Spinal cord (tissue), 10 donors: ENCODE data around the gene EEIG2. TPM values are rescaled to one million over a fixed set of nuclear protein-coding genes. Genes with fewer than 3 reads are reported as not detected.

Experiments
- DNase-seq, 6 donors: peaks; one replicate each; pipeline versions ENCODE4 v3.0.0 to v3.0.0-alpha.2; 2013 to 2015; ENCODE audit warnings: low spot score in 6 of 6, low read depth in 4 of 6
- H3K27ac ChIP-seq: one replicate; pipeline ENCODE4 v1.5.1; 2013; ENCODE audit warnings: low read depth, low read length, control low read depth
- H3K27me3 ChIP-seq: one replicate; pipeline ENCODE4 v1.6.1; 2013; ENCODE audit warnings: low read length; ENCODE audit not compliant: control insufficient read depth, insufficient read depth
- H3K36me3 ChIP-seq: one replicate; pipeline ENCODE4 v1.6.1; 2013; ENCODE audit warnings: low read length; ENCODE audit not compliant: control insufficient read depth, insufficient read depth
- H3K4me1 ChIP-seq: one replicate; pipeline ENCODE4 v1.6.1; 2013; ENCODE audit warnings: low read length; ENCODE audit not compliant: control insufficient read depth, insufficient read depth
- H3K4me3 ChIP-seq: one replicate; pipeline ENCODE4 v1.5.1; 2013; ENCODE audit warnings: low read depth, low read length, control low read depth
- H3K9me3 ChIP-seq: one replicate; pipeline ENCODE4 v1.6.1; 2013; ENCODE audit warnings: low read length; ENCODE audit not compliant: control insufficient read depth, insufficient read depth
- WGBS: methylation state at CpG from one replicate; pipeline ENCODE4 v1.1.5; 2013; ENCODE audit warnings: missing lambda C conversion rate; ENCODE audit not compliant: insufficient coverage; 5-methylcytosine and 5-hydroxymethylcytosine counted together
- polyA plus RNA-seq, 2 donors: library from polyadenylated mRNA; unstranded; fragments of 120-200 nt; gene quantifications; one replicate each; pipeline ENCODE4 v1.2.1, GENCODE V29; 2013; ENCODE audit not compliant: insufficient read length in 2 of 2
- total RNA-seq, 2 donors: library from RNA; depleted of rRNA in 1 of 2; stranded (reverse); fragments of 120-200 nt in 1 of 2; fragments of >200 nt in 1 of 2; gene quantifications; one replicate each; pipeline versions ENCODE4 v1.2.3 to v1.2.4, GENCODE V29; 2013 to 2014
- donor health status: healthy.

EEIG2 gene
- total and polyA plus RNA-seq, 4 donors: 23.2 to 104 (median 30.2) TPM

DNA sequence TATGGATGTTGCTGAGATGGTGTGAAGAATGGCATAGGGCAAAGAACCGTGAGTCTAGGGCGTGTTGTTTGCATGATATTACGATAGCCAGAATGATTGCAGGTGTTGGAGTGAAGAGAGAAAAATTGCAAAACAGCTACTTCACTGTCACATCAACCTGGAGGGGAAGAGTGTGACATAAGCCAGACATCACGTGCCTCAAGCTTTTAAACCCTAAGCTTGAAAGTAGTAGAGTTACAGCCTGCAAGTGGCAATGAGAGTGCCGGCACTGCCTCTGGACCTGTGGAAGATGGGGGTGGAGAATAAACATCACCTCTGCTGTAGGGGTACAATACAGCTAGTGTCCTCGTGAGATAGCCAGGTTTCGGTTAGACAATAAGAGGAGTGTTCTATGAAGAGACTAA, 11.1 kb downstream of the EEIG2 start:
- no peaks in the 10 kb centered on the region for H3K27me3 ChIP-seq
- H3K36me3 ChIP-seq: no peaks in the 10 kb centered on the region
- H3K9me3 ChIP-seq: no peaks in the 10 kb centered on the region
- no peak overlapping the region for H3K4me3 ChIP-seq
- DNase-seq: no peak
- H3K4me1 ChIP-seq: no peaks in the 10 kb centered on the region
- WGBS: 84% methylated on average over 4 of the region's 7 CpGs
- H3K27ac ChIP-seq: no peak overlapping the region

GRCh38 chr1:108572182-108572581, 12.3 kb downstream of the EEIG2 start:
- Histone ChIP-seq H3K27ac (no peak overlapping the region), H3K9me3 (no peaks in the 10 kb centered on the region), H3K36me3 (no peaks in the 10 kb centered on the region), H3K4me3 (no peak overlapping the region), H3K4me1 (no peaks in the 10 kb centered on the region), H3K27me3 (no peaks in the 10 kb centered on the region)
- 100% methylated on average over 1 of the region's 5 CpGs for WGBS
- no peak for DNase-seq

GRCh38 chr1:108573183-108573582, 13.3 kb downstream of the EEIG2 start:
- no CpG with 5 or more reads among the region's 2 CpGs for whole genome bisulfite sequencing
- H3K4me3 ChIP-seq: no peak overlapping the region
- no peaks in the 10 kb centered on the region for H3K27me3 ChIP-seq
- H3K36me3 ChIP-seq: no peaks in the 10 kb centered on the region
- DNase-seq: no peak
- no peaks in the 10 kb centered on the region for H3K4me1 ChIP-seq
- no peak overlapping the region for H3K27ac ChIP-seq
- H3K9me3 ChIP-seq: no peaks in the 10 kb centered on the region

- H3K27me3 ChIP-seq: no peaks in the 10 kb centered on the region
- H3K4me3 ChIP-seq: no peak overlapping the region
- no peaks in the 10 kb centered on the region for H3K36me3 ChIP-seq
- no peaks in the 10 kb centered on the region for H3K4me1 ChIP-seq
- H3K9me3 ChIP-seq: no peaks in the 10 kb centered on the region
- no peak overlapping the region for H3K27ac ChIP-seq
- no peak for DNase-seq
Observed at GRCh38 chr1:108574008-108574407, 14.1 kb downstream of the EEIG2 start.

- no peak for DNase-seq
- H3K4me1 ChIP-seq: no peaks in the 10 kb centered on the region
- no peak overlapping the region for H3K27ac ChIP-seq
- H3K4me3 ChIP-seq: no peak overlapping the region
- H3K27me3 ChIP-seq: no peaks in the 10 kb centered on the region
- H3K9me3 ChIP-seq: peaks cover 1% of the 10 kb centered on the region
- H3K36me3 ChIP-seq: no peaks in the 10 kb centered on the region
Observed at GRCh38 chr1:108575375-108575774, 15.5 kb downstream of the EEIG2 start.

DNA sequence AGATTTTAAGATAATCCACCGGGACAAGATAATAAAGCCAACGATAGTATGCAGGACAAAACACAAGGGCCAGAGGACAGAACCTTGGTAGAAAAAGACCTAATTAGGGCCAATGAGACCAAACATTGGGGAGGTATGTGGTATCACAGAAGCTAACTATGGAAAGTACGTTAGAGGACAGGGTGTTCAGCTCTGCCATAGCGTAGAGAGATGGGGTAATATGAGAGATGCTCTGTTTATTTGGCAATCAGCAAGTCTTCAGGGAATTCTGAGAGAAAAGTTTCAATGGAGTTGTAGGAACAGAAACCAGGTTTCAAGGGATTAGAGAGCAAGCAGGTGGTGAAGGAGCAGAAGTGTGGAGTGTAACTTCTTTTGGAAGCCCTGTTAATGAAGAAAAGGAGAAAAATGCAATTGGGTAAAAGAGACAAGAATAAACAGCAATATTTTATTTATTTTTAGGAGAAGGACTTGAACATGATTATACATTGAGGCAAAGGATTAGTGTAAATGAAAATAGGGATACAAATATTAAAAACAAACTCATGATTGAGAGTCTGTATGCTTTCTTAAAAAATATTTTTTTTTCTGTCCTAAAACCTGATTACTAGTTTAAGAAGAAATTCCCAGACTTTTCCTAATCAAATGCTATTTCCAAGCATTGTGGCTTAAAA, 24.0 kb downstream of the EEIG2 start:
- DNase-seq: no peak
- WGBS: 90% methylated on average over 4 of the region's 4 CpGs
- Histone ChIP-seq H3K4me3 (no peak overlapping the region), H3K9me3 (peaks cover 7% of the 10 kb centered on the region), H3K36me3 (no peaks in the 10 kb centered on the region), H3K27me3 (no peaks in the 10 kb centered on the region), H3K4me1 (no peaks in the 10 kb centered on the region), H3K27ac (no peak overlapping the region)

- Histone ChIP-seq H3K27me3 (no peaks in the 10 kb centered on the region), H3K27ac (no peak overlapping the region), H3K36me3 (no peaks in the 10 kb centered on the region), H3K4me1 (no peaks in the 10 kb centered on the region), H3K9me3 (peaks cover 7% of the 10 kb centered on the region), H3K4me3 (no peak overlapping the region)
- no peak for DNase-seq
- WGBS: no CpG with 5 or more reads among the region's 5 CpGs
Observed at GRCh38 chr1:108584428-108584856, 24.5 kb downstream of the EEIG2 start.

GRCh38 chr1:108585313-108585712, 25.4 kb downstream of the EEIG2 start:
- Histone ChIP-seq H3K9me3 (peaks cover 7% of the 10 kb centered on the region), H3K4me3 (no peak overlapping the region), H3K27ac (no peak overlapping the region), H3K36me3 (no peaks in the 10 kb centered on the region), H3K27me3 (no peaks in the 10 kb centered on the region), H3K4me1 (no peaks in the 10 kb centered on the region)
- WGBS: no CpG with 5 or more reads among the region's 1 CpG
- DNase-seq: no peak

DNA sequence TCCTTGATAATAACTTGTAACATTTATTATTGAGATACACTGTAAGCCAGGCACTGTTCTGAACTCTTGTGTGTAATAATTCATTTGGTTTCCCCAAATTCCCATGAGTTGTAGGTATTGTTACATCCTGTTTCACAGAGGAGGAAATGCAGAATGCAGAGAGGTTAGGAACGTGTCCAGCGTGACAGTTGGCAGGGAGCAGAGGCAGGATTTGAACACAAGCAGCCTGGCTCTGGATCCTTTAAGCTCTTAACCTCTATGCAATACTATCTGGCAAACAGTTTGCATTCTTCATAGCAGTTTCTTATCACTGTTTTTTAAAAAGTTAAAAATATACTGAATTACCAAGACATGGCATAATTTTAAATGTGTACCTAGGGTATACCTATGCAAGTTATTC, 30.5 kb downstream of the EEIG2 start:
- Histone ChIP-seq H3K36me3 (no peaks in the 10 kb centered on the region), H3K4me3 (no peak overlapping the region), H3K27me3 (no peaks in the 10 kb centered on the region), H3K4me1 (no peaks in the 10 kb centered on the region), H3K9me3 (no peaks in the 10 kb centered on the region), H3K27ac (no peak overlapping the region)
- WGBS: 68% methylated on average over 2 of the region's 2 CpGs
- DNase-seq: no peak

- WGBS: no CpG with 5 or more reads among the region's 3 CpGs
- DNase-seq: peak in 2 of 6 donors; percentile 59 to 66
- H3K27ac ChIP-seq: no peak overlapping the region
Observed at GRCh38 chr1:108590957-108591356, 31.1 kb downstream of the EEIG2 start.

More at GRCh38 chr1:108590957-108591356, 31.1 kb downstream of the EEIG2 start:
- Histone ChIP-seq H3K36me3 (no peaks in the 10 kb centered on the region), H3K4me3 (no peak overlapping the region), H3K27me3 (no peaks in the 10 kb centered on the region), H3K4me1 (no peaks in the 10 kb centered on the region), H3K9me3 (no peaks in the 10 kb centered on the region)
